H1 (cell line): ENCODE results near the gene ATP6V1C2. TPM values are rescaled to one million over a fixed set of nuclear protein-coding genes. Genes with fewer than 3 reads are reported as not detected.

Source experiments
- CTCF ChIA-PET: fragments of 300-600 bp; sonication (Branson Sonifier 250); formaldehyde crosslinking; loops from one replicate; lab custom pipeline; 2021; ENCODE audit not compliant: partially characterized antibody; lab: Charles Lee
- POLR2A ChIA-PET: fragments of 300-600 bp; sonication (Branson Sonifier 250); formaldehyde crosslinking; loops from one replicate; lab custom pipeline; 2021; ENCODE audit warnings: inconsistent platforms; ENCODE audit not compliant: partially characterized antibody; lab: Charles Lee
- DNase-seq, 2 experiments: peaks; one replicate each; pipeline versions ENCODE4 v3.0.0 to v3.0.0-alpha.2; 2010 to 2022; ENCODE audit warnings: low spot score in 2 of 2, low read depth in 1 of 2, mixed read lengths in 1 of 2
- FAIRE-seq: peaks from 2 replicates; lab custom pipeline; 2011; peaks lifted over from hg19 to GRCh38; lab: Jason Lieb, UNC
- H2AFZ ChIP-seq: 2 replicates; pipeline ENCODE4 v1.8.1; 2012; ENCODE audit warnings: low read length, inconsistent platforms
- H2AK5ac ChIP-seq: 2 replicates; pipeline ENCODE4 v1.6.1; 2013; ENCODE audit warnings: low read depth, low read length
- H2BK120ac ChIP-seq: replicated peaks from 2 replicates; pipeline ENCODE3; 2013; ENCODE audit warnings: low read depth, low read length, inconsistent platforms
- H2BK12ac ChIP-seq: 2 replicates; pipeline ENCODE4 v1.6.1; 2013; ENCODE audit warnings: low read depth, low read length
- H2BK15ac ChIP-seq: 2 replicates; pipeline ENCODE4 v1.6.1; 2013; ENCODE audit warnings: low read length
- H2BK20ac ChIP-seq: 2 replicates; pipeline ENCODE4 v1.6.1; 2013; ENCODE audit warnings: low read length
- H2BK5ac ChIP-seq: 2 replicates; pipeline ENCODE4 v1.6.1; 2013; ENCODE audit warnings: low read depth, low read length
- H3K14ac ChIP-seq: 2 replicates; pipeline ENCODE4 v1.6.1; 2013; ENCODE audit warnings: inconsistent platforms; ENCODE audit not compliant: insufficient read length
- H3K18ac ChIP-seq: 2 replicates; pipeline ENCODE4 v1.6.1; 2013; ENCODE audit warnings: low read length; ENCODE audit errors: extremely low read depth
- H3K23ac ChIP-seq: 2 replicates; pipeline ENCODE4 v1.6.1; 2013; ENCODE audit warnings: inconsistent platforms; ENCODE audit not compliant: insufficient read length
- H3K23me2 ChIP-seq: 2 replicates; pipeline ENCODE4 v1.6.1; 2013; ENCODE audit warnings: low read depth, low read length
- H3K27ac ChIP-seq: 2 replicates; pipeline ENCODE4 v1.6.1; 2011; ENCODE audit warnings: low read depth, low read length, inconsistent platforms
- H3K27me3 ChIP-seq, 4 experiments: replicated peaks in 1 of 4; 1 replicate in 1 of 4; 2 replicates in 3 of 4; pipeline versions ENCODE4 v1.6.1 to v1.8.1; 2011 to 2013; ENCODE audit warnings: low read length in 3 of 4, mild to moderate bottlenecking in 3 of 4, inconsistent platforms in 2 of 4, mixed read lengths in 2 of 4, moderate library complexity in 1 of 4; ENCODE audit not compliant: control insufficient read depth in 3 of 4, insufficient read depth in 3 of 4; ENCODE audit errors: extremely low read depth in 1 of 4
- H3K36me3 ChIP-seq, 4 experiments: 2 replicates each; pipeline versions ENCODE4 v1.6.1 to v1.8.1; 2011 to 2013; ENCODE audit warnings: mild to moderate bottlenecking in 4 of 4, low read length in 3 of 4, moderate library complexity in 2 of 4, control low read depth in 1 of 4, inconsistent platforms in 1 of 4; ENCODE audit not compliant: insufficient read depth in 4 of 4, control insufficient read depth in 2 of 4
- H3K4ac ChIP-seq: replicated peaks from 2 replicates; pipeline ENCODE3; 2013; ENCODE audit warnings: low read length, low read depth, mixed read lengths, inconsistent platforms; ENCODE audit not compliant: insufficient read length
- H3K4me1 ChIP-seq, 4 experiments: replicated peaks in 1 of 4; 1 replicate in 1 of 4; 2 replicates in 3 of 4; pipeline versions ENCODE4 v1.6.1 to v1.8.1; 2011 to 2013; ENCODE audit warnings: low read length in 3 of 4, inconsistent platforms in 2 of 4, mixed read lengths in 1 of 4; ENCODE audit not compliant: insufficient read depth in 4 of 4, control insufficient read depth in 3 of 4
- H3K4me2 ChIP-seq, 2 experiments: 2 replicates each; pipeline versions ENCODE4 v1.6.1 to v1.8.1; 2011 to 2013; ENCODE audit warnings: low read depth in 2 of 2, low read length in 2 of 2, control low read depth in 1 of 2, inconsistent platforms in 1 of 2, mild to moderate bottlenecking in 1 of 2; ENCODE audit not compliant: insufficient read depth in 1 of 2
- H3K4me3 ChIP-seq, 4 experiments: fragments of 200-600, 300-600 bp in 1 of 4; sonication (generic), shearing (Covaris generic), sonication (Bioruptor Twin) in 1 of 4; 2 replicates each; pipeline versions ENCODE4 v1.5.1 to v1.8.1; 2011 to 2016; ENCODE audit warnings: low read length in 4 of 4, low read depth in 3 of 4, control low read depth in 2 of 4, inconsistent platforms in 2 of 4, mild to moderate bottlenecking in 2 of 4, mixed read lengths in 1 of 4, moderate library complexity in 1 of 4; ENCODE audit not compliant: insufficient read depth in 2 of 4; ENCODE audit errors: extremely low read depth in 1 of 4
- H3K56ac ChIP-seq: replicated peaks from 2 replicates; pipeline ENCODE3; 2013; ENCODE audit warnings: low read depth, mild to moderate bottlenecking, mixed read lengths, low read length, inconsistent platforms; ENCODE audit not compliant: insufficient read length
- H3K79me1 ChIP-seq: 2 replicates; pipeline ENCODE4 v1.6.1; 2013; ENCODE audit warnings: low read depth, low read length, control low read depth
- H3K79me2 ChIP-seq, 2 experiments: 2 replicates each; pipeline versions ENCODE4 v1.6.1 to v1.8.1; 2012 to 2013; ENCODE audit warnings: low read length in 2 of 2, mild to moderate bottlenecking in 2 of 2, inconsistent platforms in 1 of 2; ENCODE audit not compliant: insufficient read depth in 2 of 2, control insufficient read depth in 1 of 2
- H3K9ac ChIP-seq, 4 experiments: replicated peaks in 1 of 4; 1 replicate in 1 of 4; 2 replicates in 3 of 4; pipeline versions ENCODE4 v1.6.1 to v1.8.1; 2011 to 2013; ENCODE audit warnings: low read depth in 3 of 4, low read length in 3 of 4, control low read depth in 2 of 4, mild to moderate bottlenecking in 2 of 4, moderate library complexity in 2 of 4, inconsistent platforms in 1 of 4; ENCODE audit errors: extremely low read depth in 1 of 4
- H3K9me3 ChIP-seq, 2 experiments: 2 replicates each; pipeline versions ENCODE4 v1.6.1 to v1.8.1; 2012 to 2013; ENCODE audit warnings: mild to moderate bottlenecking in 2 of 2, moderate library complexity in 2 of 2, control low read depth in 1 of 2, inconsistent platforms in 1 of 2, low read depth in 1 of 2, low read length in 1 of 2, mixed read lengths in 1 of 2; ENCODE audit not compliant: insufficient read depth in 2 of 2
- H4K20me1 ChIP-seq, 2 experiments: replicated peaks in 1 of 2; 2 replicates each; pipeline versions ENCODE3 to v1.8.1; 2011 to 2013; ENCODE audit warnings: inconsistent platforms in 2 of 2, low read length in 2 of 2, mild to moderate bottlenecking in 1 of 2; ENCODE audit not compliant: insufficient read depth in 2 of 2, control insufficient read depth in 1 of 2
- H4K5ac ChIP-seq: 2 replicates; pipeline ENCODE4 v1.6.1; 2013; ENCODE audit warnings: low read length, low read depth, mixed read lengths, inconsistent platforms; ENCODE audit not compliant: insufficient read length
- H4K8ac ChIP-seq: 2 replicates; pipeline ENCODE4 v1.8.0; 2013; ENCODE audit warnings: mild to moderate bottlenecking, moderate library complexity, low read length, inconsistent platforms; ENCODE audit not compliant: insufficient read depth; ENCODE audit errors: extremely low read depth
- H4K91ac ChIP-seq: replicated peaks from 2 replicates; pipeline ENCODE3; 2013; ENCODE audit warnings: low read length, mixed read lengths, inconsistent platforms; ENCODE audit not compliant: insufficient read length
- EZH2 ChIP-seq: fragments of 200-600 bp; sonication (generic); IDR thresholded peaks from 2 replicates; pipeline ENCODE4 v1.7.1; 2012; ENCODE audit warnings: low read depth, mild to moderate bottlenecking, moderate library complexity, low read length, inconsistent platforms; ENCODE audit not compliant: severe bottlenecking
- JUN ChIP-seq: IDR thresholded peaks from 2 replicates; pipeline ENCODE4 v1.6.1; 2011; ENCODE audit warnings: low read depth, mild to moderate bottlenecking, improper control_type of control experiment, low read length
- NRF1 ChIP-seq: IDR thresholded peaks from 2 replicates; pipeline ENCODE4 v1.6.1; 2011; ENCODE audit warnings: mild to moderate bottlenecking, low read depth, low read length, improper control_type of control experiment
- SUZ12 ChIP-seq: fragments of 200-600 bp; sonication (generic); IDR thresholded peaks from 2 replicates; pipeline ENCODE4 v1.6.1; 2012; ENCODE audit warnings: mild to moderate bottlenecking, inconsistent platforms, low read length, moderate library complexity, mixed read lengths
- TBP ChIP-seq: IDR thresholded peaks from 2 replicates; pipeline ENCODE4 v1.6.1; 2011; ENCODE audit warnings: low read depth, low read length, improper control_type of control experiment
- TCF12 ChIP-seq: IDR thresholded peaks from 2 replicates; pipeline ENCODE4 v1.6.1; 2011; ENCODE audit warnings: low read depth, mild to moderate bottlenecking, low read length
- WGBS, 2 experiments: shearing (Covaris generic) in 1 of 2; methylation state at CpG; one replicate each; pipeline versions ENCODE4 v1.1.6 to v1.1.7; 2013 to 2015; ENCODE audit warnings: low lambda C conversion rate in 2 of 2, mixed read lengths in 2 of 2, inconsistent platforms in 1 of 2, low coverage in 1 of 2, missing lambda C conversion rate in 1 of 2; ENCODE audit not compliant: insufficient replicate concordance in 2 of 2, insufficient coverage in 1 of 2, insufficient read length in 1 of 2; ENCODE audit errors: extremely low coverage in 1 of 2, missing lambda C conversion rate in 1 of 2; 5-methylcytosine and 5-hydroxymethylcytosine counted together
- polyA plus RNA-seq, 7 experiments: library from polyadenylated mRNA; depleted of rRNA in 3 of 7; stranded (reverse) in 5 of 7; unstranded in 2 of 7; fragments of >200 nt in 5 of 7; fragments of 200-250 nt in 2 of 7; gene quantifications; 1 replicate in 5 of 7; 2 replicates in 1 of 7; 4 replicates in 1 of 7; pipeline versions ENCODE4 v1.2.1 to v1.2.3, GENCODE V29; 2011 to 2013; ENCODE audit warnings: missing spikeins in 2 of 7, mixed read lengths in 2 of 7
- total RNA-seq: library from RNA; stranded (reverse); fragmentation: NEBNext Ultra II Directional; extraction: Animal tissue kit (Norgen Biotek cat#: 25700); gene quantifications from 2 replicates; pipeline ENCODE4 v1.2.1, GENCODE V29; 2021

The ATP6V1C2 gene
- total and polyA plus RNA-seq, 2 of the 8 experiments (the other 6 are each of a cell fraction or from before 2014, with no cell fraction given) = 0.29 to 0.74 TPM

- Histone ChIP-seq H4K5ac (no peak overlapping the region), H2BK15ac (no peak overlapping the region), H4K8ac (no peak overlapping the region), H3K36me3 (no peaks in the 10 kb centered on the region), H3K79me1 (no peaks in the 10 kb centered on the region), H3K18ac (no peak overlapping the region), H3K27ac (no peak overlapping the region), H3K23me2 (peaks cover 13% of the 10 kb centered on the region; the same call in 1 of the 2 replicates), H2BK20ac (no peak overlapping the region), H4K20me1 (peaks cover 0 to 4% of the 10 kb centered on the region in 2 experiments), H4K91ac (no peak overlapping the region), H3K4ac (no peak overlapping the region), H2AFZ (no peak overlapping the region), H3K23ac (no peak overlapping the region), H3K9me3 (no peaks in the 10 kb centered on the region), H3K4me1 (peaks cover 0 to 5% (median 3%) of the 10 kb centered on the region in 4 experiments; a peak in 4 of 7 replicates), H2AK5ac (no peak overlapping the region), H2BK120ac (no peak overlapping the region), H3K4me2 (peak overlapping the region; percentile 91 to 94), H2BK12ac (no peak overlapping the region), H3K4me3 (peak overlapping the region; percentile 55 to 80 (median 60)), H3K27me3 (peaks cover 32 to 44% (median 42%) of the 10 kb centered on the region in 4 experiments), H3K56ac (no peak overlapping the region), H3K79me2 (no peaks in the 10 kb centered on the region), H2BK5ac (no peak overlapping the region), H3K14ac (no peak overlapping the region), H3K9ac (no peak overlapping the region)
- CTCF ChIA-PET = interaction anchor here (0.8 to 1.0 kb wide), 2 partner anchors 12 to 13 kb away, joined by 3 read pairs; no protein-coding TSS in a partner anchor
- 14% methylated on average over 20 of the region's 39 CpGs; no CpG with 5 or more reads in 1 of the 2 experiments for whole genome bisulfite sequencing, 2 experiments
- no peak for DNase-seq
- no peak for FAIRE-seq
- peak; percentile 74; the same call in 1 of the 2 replicates for TF ChIP-seq TCF12
- 0 out of 2 replicates have a peak, but pooled peaks have one; percentile 32 for TF ChIP-seq SUZ12
- TF ChIP-seq JUN = no peak
- TF ChIP-seq NRF1 = no peak
- no peak for TF ChIP-seq TBP
- peak; percentile 61 for TF ChIP-seq EZH2
- POLR2A ChIA-PET = no interaction called here
Observed at GRCh38 chr2:10720947-10721395, 459 bp upstream of the ATP6V1C2 start.
